ENCODE data around the gene PRSS35.
"Not testable (repeated sequence)": the region's sequence is repeated elsewhere in the genome, so short reads cannot be mapped to it uniquely, and the experiment has no call there.

The PRSS35 gene

DNA sequence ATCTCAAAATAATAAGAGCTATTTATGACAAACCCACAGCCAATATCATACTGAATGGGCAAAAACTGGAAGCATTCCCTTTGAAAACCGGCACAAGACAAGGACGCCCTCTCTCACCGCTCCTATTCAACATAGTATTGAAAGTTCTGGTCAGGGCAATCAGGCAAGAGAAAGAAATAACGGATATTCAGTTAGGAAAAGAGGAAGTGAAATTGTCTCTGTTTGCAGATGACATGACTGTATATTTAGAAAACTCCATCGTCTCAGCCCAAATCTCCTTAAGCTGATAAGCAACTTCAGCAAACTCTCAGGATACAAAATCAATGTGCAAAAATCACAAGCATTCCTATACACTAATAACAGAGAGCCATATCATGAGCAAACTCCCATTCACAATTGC is 38.1 kb downstream of the PRSS35 start:
- H3K79me2 ChIP-seq (ENCODE audit: control insufficient read depth, insufficient read depth, low read length, poor library complexity); H3K18ac ChIP-seq (ENCODE audit: low read length); DNase-seq; H3K27ac ChIP-seq (ENCODE audit: low read depth, low read length); H3K4me1 ChIP-seq (ENCODE audit: control insufficient read depth in 1 of 2, insufficient read depth in 2 of 2, low read length in 2 of 2); H3K4me3 ChIP-seq (ENCODE audit: low read depth, low read length); H2BK5ac ChIP-seq (ENCODE audit: low read depth, low read length, poor library complexity); H2BK120ac ChIP-seq (ENCODE audit: insufficient read depth, low read length, poor library complexity); H2BK12ac ChIP-seq (ENCODE audit: low read length); H4K8ac ChIP-seq (ENCODE audit: low read depth, low read length); H3K36me3 ChIP-seq (ENCODE audit: control insufficient read depth in 1 of 2, insufficient read depth in 2 of 2, low read length in 2 of 2); H4K91ac ChIP-seq (ENCODE audit: low read depth, low read length); H3K9me3 ChIP-seq (ENCODE audit: insufficient read depth, low read depth, low read length); H4K12ac ChIP-seq (ENCODE audit: low read depth, low read length); H3K9ac ChIP-seq (ENCODE audit: low read length); H3K4ac ChIP-seq (ENCODE audit: low read depth, low read length); H3K27me3 ChIP-seq (ENCODE audit: insufficient read depth, low read length); H2AFZ ChIP-seq (ENCODE audit: insufficient read depth, low read length, poor library complexity); H3K14ac ChIP-seq (ENCODE audit: low read length); H3K4me2 ChIP-seq (ENCODE audit: low read length); H2AK5ac ChIP-seq (ENCODE audit: low read length); H3K79me1 ChIP-seq (ENCODE audit: low read length); H3K23ac ChIP-seq (ENCODE audit: low read length): not testable (repeated sequence)
- no CpG with 5 or more reads among the region's 5 CpGs for WGBS (ENCODE audit: extremely low coverage, insufficient coverage, insufficient read length)

DNA sequence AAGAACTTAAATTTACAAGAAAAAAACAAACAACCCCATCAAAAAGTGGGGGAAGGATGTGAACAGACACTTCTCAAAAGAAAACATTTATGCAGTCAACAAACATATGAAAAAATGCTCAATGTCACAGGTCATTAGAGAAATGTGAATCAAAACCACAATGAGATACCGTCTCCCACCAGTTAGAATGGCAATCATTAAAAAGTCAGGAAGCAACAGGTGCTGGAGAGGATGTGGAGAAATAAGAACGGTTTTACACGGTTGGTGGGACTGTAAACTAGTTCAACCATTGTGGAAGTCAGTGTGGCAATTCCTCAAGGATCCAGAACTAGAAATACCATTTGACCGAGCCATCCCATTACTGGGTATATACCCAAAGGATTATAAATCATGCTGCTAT is 39.4 kb downstream of the PRSS35 start:
- H2BK5ac ChIP-seq (ENCODE audit: low read depth, low read length, poor library complexity); H3K27me3 ChIP-seq (ENCODE audit: insufficient read depth, low read length); H3K4ac ChIP-seq (ENCODE audit: low read depth, low read length); H2AFZ ChIP-seq (ENCODE audit: insufficient read depth, low read length, poor library complexity); H3K9ac ChIP-seq (ENCODE audit: low read length); H3K27ac ChIP-seq (ENCODE audit: low read depth, low read length); H3K23ac ChIP-seq (ENCODE audit: low read length); H4K12ac ChIP-seq (ENCODE audit: low read depth, low read length); H3K4me1 ChIP-seq (ENCODE audit: control insufficient read depth in 1 of 2, insufficient read depth in 2 of 2, low read length in 2 of 2); H3K14ac ChIP-seq (ENCODE audit: low read length); H3K79me1 ChIP-seq (ENCODE audit: low read length); H3K79me2 ChIP-seq (ENCODE audit: control insufficient read depth, insufficient read depth, low read length, poor library complexity); H3K9me3 ChIP-seq (ENCODE audit: insufficient read depth, low read depth, low read length); H2AK5ac ChIP-seq (ENCODE audit: low read length); H2BK120ac ChIP-seq (ENCODE audit: insufficient read depth, low read length, poor library complexity); H2BK12ac ChIP-seq (ENCODE audit: low read length); H3K36me3 ChIP-seq (ENCODE audit: control insufficient read depth in 1 of 2, insufficient read depth in 2 of 2, low read length in 2 of 2); H3K18ac ChIP-seq (ENCODE audit: low read length); H4K8ac ChIP-seq (ENCODE audit: low read depth, low read length); DNase-seq; H4K91ac ChIP-seq (ENCODE audit: low read depth, low read length); H3K4me3 ChIP-seq (ENCODE audit: low read depth, low read length); H3K4me2 ChIP-seq (ENCODE audit: low read length): not testable (repeated sequence)
- WGBS (ENCODE audit: extremely low coverage, insufficient coverage, insufficient read length): no CpG with 5 or more reads among the region's 4 CpGs

DNA sequence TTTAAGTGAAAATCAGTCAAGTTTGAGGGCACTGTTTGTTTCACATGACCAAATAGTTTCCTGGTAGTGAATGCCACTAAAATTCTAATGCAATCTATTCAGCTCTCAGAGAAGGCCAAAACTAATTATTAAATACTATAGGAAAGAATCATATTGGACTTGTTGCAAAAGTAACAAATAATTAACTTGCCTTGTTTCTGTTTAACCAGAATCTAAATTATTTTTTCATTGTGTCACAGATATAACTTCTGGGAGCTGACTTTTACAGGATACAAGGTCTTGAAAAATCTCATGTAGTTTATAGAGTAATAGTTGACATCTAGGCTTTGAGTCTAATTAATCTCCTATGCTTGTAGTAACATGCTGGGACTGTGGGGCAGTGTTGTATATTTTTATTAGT is 44.5 kb downstream of the PRSS35 start:
- no peak overlapping the region for H3K9ac ChIP-seq (ENCODE audit: low read length)
- H2AFZ ChIP-seq (ENCODE audit: insufficient read depth, low read length, poor library complexity): no peak overlapping the region
- no peaks in the 10 kb centered on the region for H3K79me1 ChIP-seq (ENCODE audit: low read length)
- no peak overlapping the region for H3K23ac ChIP-seq (ENCODE audit: low read length)
- no peak overlapping the region for H3K18ac ChIP-seq (ENCODE audit: low read length)
- no peaks in the 10 kb centered on the region for H3K27me3 ChIP-seq (ENCODE audit: insufficient read depth, low read length)
- H2BK5ac ChIP-seq (ENCODE audit: low read depth, low read length, poor library complexity): no peak overlapping the region
- H4K12ac ChIP-seq (ENCODE audit: low read depth, low read length): no peak overlapping the region
- no peaks in the 10 kb centered on the region for H3K79me2 ChIP-seq (ENCODE audit: control insufficient read depth, insufficient read depth, low read length, poor library complexity)
- H4K91ac ChIP-seq (ENCODE audit: low read depth, low read length): no peak overlapping the region
- no peak overlapping the region for H3K4ac ChIP-seq (ENCODE audit: low read depth, low read length)
- no peak overlapping the region for H2AK5ac ChIP-seq (ENCODE audit: low read length)
- DNase-seq: no peak
- H3K9me3 ChIP-seq (ENCODE audit: insufficient read depth, low read depth, low read length): no peaks in the 10 kb centered on the region
- no peak overlapping the region for H3K14ac ChIP-seq (ENCODE audit: low read length)
- H3K36me3 ChIP-seq (ENCODE audit: control insufficient read depth in 1 of 2, insufficient read depth in 2 of 2, low read length in 2 of 2): no peaks in the 10 kb centered on the region
- H2BK12ac ChIP-seq (ENCODE audit: low read length): no peak overlapping the region
- H3K27ac ChIP-seq (ENCODE audit: low read depth, low read length): no peak overlapping the region
- H3K4me2 ChIP-seq (ENCODE audit: low read length): no peak overlapping the region
- no peak overlapping the region for H2BK120ac ChIP-seq (ENCODE audit: insufficient read depth, low read length, poor library complexity)
- no peak overlapping the region for H3K4me3 ChIP-seq (ENCODE audit: low read depth, low read length)
- no peaks in the 10 kb centered on the region for H3K4me1 ChIP-seq (ENCODE audit: control insufficient read depth in 1 of 2, insufficient read depth in 2 of 2, low read length in 2 of 2)
- no peak overlapping the region for H4K8ac ChIP-seq (ENCODE audit: low read depth, low read length)

DNA sequence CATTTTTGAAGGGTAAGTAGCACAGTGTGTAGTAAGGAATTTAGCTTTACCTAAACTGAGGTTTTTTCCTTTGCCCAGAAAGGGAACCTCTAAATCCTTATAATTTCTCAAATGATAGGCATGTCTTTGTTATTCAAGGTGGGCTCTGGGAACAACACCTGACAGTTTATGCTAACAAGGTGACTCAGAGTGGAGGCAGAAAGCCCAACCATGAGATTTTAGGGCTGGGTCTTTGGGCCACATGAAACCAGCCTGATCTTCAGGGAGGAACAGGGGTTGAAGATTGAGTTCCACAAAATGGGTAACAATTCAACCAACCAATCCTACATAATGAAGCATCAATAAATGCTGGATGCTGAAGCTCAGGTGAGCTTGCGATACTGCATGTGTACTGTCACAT is 46.6 kb downstream of the PRSS35 start:
- no peaks in the 10 kb centered on the region for H3K9me3 ChIP-seq (ENCODE audit: insufficient read depth, low read depth, low read length)
- H3K27ac ChIP-seq (ENCODE audit: low read depth, low read length): no peak overlapping the region

More for the DNA sequence above, 46.6 kb downstream of the PRSS35 start:
- Histone ChIP-seq H3K79me1 (ENCODE audit: low read length) (no peaks in the 10 kb centered on the region), H3K23ac (ENCODE audit: low read length) (no peak overlapping the region), H2BK5ac (ENCODE audit: low read depth, low read length, poor library complexity) (no peak overlapping the region), H3K4ac (ENCODE audit: low read depth, low read length) (no peak overlapping the region), H3K79me2 (ENCODE audit: control insufficient read depth, insufficient read depth, low read length, poor library complexity) (no peaks in the 10 kb centered on the region), H3K27me3 (ENCODE audit: insufficient read depth, low read length) (no peaks in the 10 kb centered on the region), H2BK120ac (ENCODE audit: insufficient read depth, low read length, poor library complexity) (no peak overlapping the region), H2AFZ (ENCODE audit: insufficient read depth, low read length, poor library complexity) (no peak overlapping the region), H3K18ac (ENCODE audit: low read length) (no peak overlapping the region), H3K9ac (ENCODE audit: low read length) (no peak overlapping the region), H3K14ac (ENCODE audit: low read length) (no peak overlapping the region), H2BK12ac (ENCODE audit: low read length) (no peak overlapping the region), H3K36me3 (ENCODE audit: control insufficient read depth in 1 of 2, insufficient read depth in 2 of 2, low read length in 2 of 2) (no peaks in the 10 kb centered on the region), H3K4me2 (ENCODE audit: low read length) (no peak overlapping the region), H3K4me3 (ENCODE audit: low read depth, low read length) (no peak overlapping the region), H2AK5ac (ENCODE audit: low read length) (no peak overlapping the region), H4K91ac (ENCODE audit: low read depth, low read length) (no peak overlapping the region), H4K8ac (ENCODE audit: low read depth, low read length) (no peak overlapping the region), H4K12ac (ENCODE audit: low read depth, low read length) (no peak overlapping the region), H3K4me1 (ENCODE audit: control insufficient read depth in 1 of 2, insufficient read depth in 2 of 2, low read length in 2 of 2) (no peaks in the 10 kb centered on the region)
- no CpG with 5 or more reads among the region's 1 CpG for WGBS (ENCODE audit: extremely low coverage, insufficient coverage, insufficient read length)
- DNase-seq: no peak
